ENCODE results near the gene TBL1X.
"Not testable (repeated sequence)": the region's sequence is repeated elsewhere in the genome, so short reads cannot be mapped to it uniquely, and the experiment has no call there.

The TBL1X gene

DNA sequence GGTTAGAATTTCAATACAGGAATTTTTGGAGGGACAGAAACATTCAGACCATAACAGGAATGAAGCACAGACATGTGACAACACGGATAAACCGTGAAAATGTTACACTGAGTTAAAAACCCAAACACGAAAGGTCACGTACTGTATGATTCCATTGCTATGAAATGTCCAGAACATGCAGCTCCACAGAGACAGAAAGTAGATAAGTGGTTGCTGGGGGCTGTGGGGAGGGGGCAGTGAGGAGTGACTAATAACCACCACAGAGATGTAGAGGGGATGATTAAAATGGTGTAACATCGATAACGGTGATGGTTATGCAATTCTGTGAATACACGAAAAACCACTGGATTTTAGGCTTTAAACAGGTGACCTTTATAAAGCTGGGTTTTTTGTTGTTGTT, 292.5 kb downstream of the TBL1X start:
- in situ Hi-C loops (cut with HindIII; ENCODE audit: low sequenced_read_pairs), result no loop called here
- no peak overlapping the region for H3K4me3 ChIP-seq (ENCODE audit: low read depth, low read length)
- TF ChIP-seq, protein P1, sequence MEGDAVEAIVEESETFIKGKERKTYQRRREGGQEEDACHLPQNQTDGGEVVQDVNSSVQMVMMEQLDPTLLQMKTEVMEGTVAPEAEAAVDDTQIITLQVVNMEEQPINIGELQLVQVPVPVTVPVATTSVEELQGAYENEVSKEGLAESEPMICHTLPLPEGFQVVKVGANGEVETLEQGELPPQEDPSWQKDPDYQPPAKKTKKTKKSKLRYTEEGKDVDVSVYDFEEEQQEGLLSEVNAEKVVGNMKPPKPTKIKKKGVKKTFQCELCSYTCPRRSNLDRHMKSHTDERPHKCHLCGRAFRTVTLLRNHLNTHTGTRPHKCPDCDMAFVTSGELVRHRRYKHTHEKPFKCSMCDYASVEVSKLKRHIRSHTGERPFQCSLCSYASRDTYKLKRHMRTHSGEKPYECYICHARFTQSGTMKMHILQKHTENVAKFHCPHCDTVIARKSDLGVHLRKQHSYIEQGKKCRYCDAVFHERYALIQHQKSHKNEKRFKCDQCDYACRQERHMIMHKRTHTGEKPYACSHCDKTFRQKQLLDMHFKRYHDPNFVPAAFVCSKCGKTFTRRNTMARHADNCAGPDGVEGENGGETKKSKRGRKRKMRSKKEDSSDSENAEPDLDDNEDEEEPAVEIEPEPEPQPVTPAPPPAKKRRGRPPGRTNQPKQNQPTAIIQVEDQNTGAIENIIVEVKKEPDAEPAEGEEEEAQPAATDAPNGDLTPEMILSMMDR (IDR thresholded peaks at IDR 0.05; ENCODE audit: low read depth, low read length), result no peak
- no peak for DNase-seq (ENCODE audit: low read depth, low spot score)

DNA sequence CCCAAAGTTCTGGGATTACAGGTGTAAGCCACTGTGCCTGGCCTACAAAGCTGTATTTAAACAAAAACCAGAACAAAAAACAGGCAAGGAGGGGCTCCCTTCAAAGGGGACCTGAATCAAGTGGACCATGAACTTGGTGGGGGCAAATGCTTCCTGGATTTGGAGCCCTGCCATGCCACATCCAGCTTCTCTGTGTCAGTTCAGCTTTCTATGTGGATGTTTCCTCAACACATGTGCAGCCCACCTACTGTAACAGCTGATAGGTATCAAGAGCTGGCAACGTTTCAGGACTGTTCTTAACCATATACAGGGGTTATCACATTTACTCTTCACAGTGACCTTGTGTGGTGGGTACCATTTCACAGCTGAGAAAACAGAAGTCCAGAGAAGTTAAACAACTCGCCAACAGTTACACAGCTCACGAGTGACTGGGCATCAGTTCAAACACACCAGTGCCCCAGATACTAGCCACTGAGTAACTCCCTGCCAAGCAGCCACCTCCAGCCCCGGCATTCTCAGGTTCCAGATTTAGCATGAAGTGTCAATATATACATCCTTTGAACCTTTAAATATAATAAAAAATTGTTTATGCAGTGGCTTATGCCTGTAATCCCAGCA, 293.3 kb downstream of the TBL1X start:
- no peak for DNase-seq (ENCODE audit: low read depth, low spot score)
- in situ Hi-C loops (cut with HindIII; ENCODE audit: low sequenced_read_pairs), result no loop called here
- TF ChIP-seq, protein P1 (IDR thresholded peaks at IDR 0.05; ENCODE audit: low read depth, low read length), result no peak
- no peak overlapping the region for H3K4me3 ChIP-seq (ENCODE audit: low read depth, low read length)

DNA sequence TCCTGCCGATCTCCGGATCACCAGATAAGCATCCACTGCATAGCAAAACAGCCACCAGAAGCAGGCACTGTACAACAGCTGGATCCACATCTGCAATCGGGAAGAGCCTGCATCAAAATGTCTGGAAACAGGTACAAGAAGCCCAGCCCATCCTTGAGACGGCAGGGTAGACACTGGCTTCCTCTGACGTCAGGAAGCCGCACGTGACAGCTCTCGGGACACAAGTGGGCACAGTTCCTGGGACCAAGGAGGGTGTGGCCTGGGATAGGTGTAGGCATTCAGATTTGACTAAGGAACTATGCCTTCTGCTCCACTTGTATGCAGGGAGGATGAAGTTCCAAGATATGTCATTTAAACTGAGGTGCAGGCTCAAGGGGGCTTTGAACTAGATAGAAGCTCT, 294.5 kb downstream of the TBL1X start:
- H3K4me3 ChIP-seq (ENCODE audit: low read depth, low read length), result no peak overlapping the region
- no peak for DNase-seq (ENCODE audit: low read depth, low spot score)
- in situ Hi-C loops (cut with HindIII; ENCODE audit: low sequenced_read_pairs), result no loop called here
- TF ChIP-seq, protein P1 (IDR thresholded peaks at IDR 0.05; ENCODE audit: low read depth, low read length), result no peak

DNA sequence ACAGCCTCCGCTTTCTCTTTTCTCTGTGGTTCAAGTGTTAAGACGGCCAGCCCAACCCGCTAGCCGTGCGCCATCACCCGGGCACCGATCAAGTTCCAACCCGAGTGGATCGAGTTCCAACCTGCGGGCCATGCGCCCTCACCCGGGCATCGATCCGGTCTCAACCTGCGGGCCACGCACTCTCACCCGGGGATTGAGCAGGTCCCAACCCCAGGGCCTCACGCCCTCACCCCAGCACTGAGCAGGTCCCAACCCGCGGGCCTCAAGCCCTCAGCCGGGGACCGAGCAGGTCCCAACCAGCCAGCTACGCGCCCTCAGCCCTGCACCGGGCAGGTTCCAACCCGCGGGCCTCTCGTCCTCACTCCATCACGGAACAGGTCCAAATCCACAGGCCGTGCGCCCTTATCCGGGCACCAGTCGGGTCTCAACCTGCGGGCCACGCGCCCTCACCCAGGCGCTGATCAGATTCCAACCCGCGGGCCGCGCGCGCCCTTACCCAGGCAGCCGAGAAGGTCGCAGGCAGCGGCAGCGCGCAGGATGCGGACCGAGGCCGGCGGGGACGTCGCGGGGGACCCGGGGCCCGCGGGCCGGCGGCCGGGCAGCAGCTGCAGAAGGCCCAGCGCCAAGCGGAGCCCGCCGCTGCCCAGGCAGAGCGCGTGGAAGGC, 300.3 kb downstream of the TBL1X start:
- in situ Hi-C loops (cut with HindIII; ENCODE audit: low sequenced_read_pairs), result no loop called here
- TF ChIP-seq, protein P1 (IDR thresholded peaks at IDR 0.05; ENCODE audit: low read depth, low read length), result no peak
- DNase-seq (ENCODE audit: low read depth, low spot score), result no peak
- no peak overlapping the region for H3K4me3 ChIP-seq (ENCODE audit: low read depth, low read length)

DNA sequence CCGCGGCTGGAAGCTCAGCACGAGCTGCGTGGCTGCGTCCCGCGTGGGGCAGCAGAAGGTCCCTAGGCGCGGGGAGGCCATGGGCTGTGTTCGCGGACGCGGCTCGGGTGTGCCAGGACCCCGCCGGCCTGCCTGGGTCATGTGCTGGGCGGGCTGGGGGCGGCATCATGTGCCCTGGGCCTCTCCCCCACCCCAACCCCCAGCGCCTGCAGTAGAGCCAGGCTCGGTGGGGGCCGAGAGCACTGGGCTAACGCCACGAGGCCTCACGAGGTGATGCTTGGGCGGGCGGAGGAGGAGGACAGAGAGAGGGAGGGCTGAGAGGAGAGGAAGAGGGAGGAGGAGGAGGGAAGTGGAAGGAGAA, 300.9 kb downstream of the TBL1X start, which contains the start of gene GPR143:
Gene GPR143, minus strand, starts transcription at position 111 of the 361 bp plus-strand sequence. Its CDS starts 30 bp downstream, at position 81.
- H3K4me3 ChIP-seq (ENCODE audit: low read depth, low read length), result no peak within 1 kb of the TSS
- TF ChIP-seq, protein P1 (IDR thresholded peaks at IDR 0.05; ENCODE audit: low read depth, low read length), result no peak
- DNase-seq (ENCODE audit: low read depth, low spot score), result no peak
- in situ Hi-C loops (cut with HindIII; ENCODE audit: low sequenced_read_pairs), result no loop called here

DNA sequence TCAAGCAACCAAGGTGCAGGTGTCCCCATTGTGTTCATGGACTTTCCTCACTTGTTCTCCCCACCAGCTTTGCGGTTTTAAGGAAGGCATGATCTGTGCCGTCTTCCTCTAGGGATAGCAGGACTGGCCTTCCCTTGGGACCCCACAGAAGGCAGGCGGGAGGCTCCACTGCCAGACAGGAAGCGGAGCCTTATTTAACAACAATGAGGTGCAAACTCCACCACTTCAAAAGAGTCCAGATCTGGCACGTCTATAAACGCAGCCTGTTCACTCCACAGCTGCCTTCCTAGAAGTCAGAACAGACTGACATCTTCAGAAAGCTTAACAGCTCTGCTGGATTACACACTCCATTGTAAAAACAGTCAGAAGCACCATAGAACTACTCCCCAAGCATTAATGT, 302.5 kb downstream of the TBL1X start:
- no peak for DNase-seq (ENCODE audit: low read depth, low spot score)
- H3K4me3 ChIP-seq (ENCODE audit: low read depth, low read length), result no peak overlapping the region
- in situ Hi-C loops (cut with HindIII; ENCODE audit: low sequenced_read_pairs), result no loop called here
- TF ChIP-seq, protein P1 (IDR thresholded peaks at IDR 0.05; ENCODE audit: low read depth, low read length), result no peak

DNA sequence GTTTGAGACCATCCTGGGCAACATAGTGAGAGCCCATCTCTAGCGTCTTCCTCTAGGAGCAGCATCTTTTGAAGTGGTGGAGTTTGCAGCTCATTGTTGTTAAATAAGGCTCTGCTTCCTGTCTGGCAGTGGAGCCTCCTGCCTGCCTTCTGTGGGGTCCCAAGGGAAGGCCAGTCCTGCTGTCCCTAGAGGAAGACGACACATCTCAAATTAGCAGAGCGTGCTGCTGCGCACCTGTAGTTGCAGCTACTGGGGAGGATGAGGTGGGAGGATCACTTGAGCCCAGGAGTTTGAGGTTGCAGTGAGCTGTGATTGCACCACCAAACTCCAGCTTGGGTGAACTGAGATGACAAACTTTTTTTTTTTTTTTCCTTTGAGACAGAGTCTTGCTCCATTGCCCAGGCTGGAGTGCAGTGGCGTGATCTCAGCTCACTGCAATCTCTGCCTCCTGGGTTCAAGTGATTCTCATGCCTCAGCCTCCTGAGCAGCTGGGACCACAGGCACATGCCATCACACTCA, 303.5 kb downstream of the TBL1X start:
- in situ Hi-C loops (cut with HindIII; ENCODE audit: low sequenced_read_pairs); DNase-seq (ENCODE audit: low read depth, low spot score): not testable (repeated sequence)

More for the DNA sequence above, 303.5 kb downstream of the TBL1X start:
- H3K4me3 ChIP-seq (ENCODE audit: low read depth, low read length), result not testable (repeated sequence)

Measured in astrocyte of the spinal cord (primary cell).